HG03565 (cell line): ENCODE measurements around the gene TMEM115.
"Not testable (repeated sequence)": the region's sequence is repeated elsewhere in the genome, so short reads cannot be mapped to it uniquely, and the experiment has no call there.

Experiments used
- ATAC-seq: cut with Tn5 transposase; IDR thresholded peaks from one replicate; pipeline ENCODE4 v1.9.1; 2021; ENCODE audit warnings: mild to moderate bottlenecking, moderate library complexity; ENCODE audit not compliant: unreplicated experiment

Gene TMEM115

DNA sequence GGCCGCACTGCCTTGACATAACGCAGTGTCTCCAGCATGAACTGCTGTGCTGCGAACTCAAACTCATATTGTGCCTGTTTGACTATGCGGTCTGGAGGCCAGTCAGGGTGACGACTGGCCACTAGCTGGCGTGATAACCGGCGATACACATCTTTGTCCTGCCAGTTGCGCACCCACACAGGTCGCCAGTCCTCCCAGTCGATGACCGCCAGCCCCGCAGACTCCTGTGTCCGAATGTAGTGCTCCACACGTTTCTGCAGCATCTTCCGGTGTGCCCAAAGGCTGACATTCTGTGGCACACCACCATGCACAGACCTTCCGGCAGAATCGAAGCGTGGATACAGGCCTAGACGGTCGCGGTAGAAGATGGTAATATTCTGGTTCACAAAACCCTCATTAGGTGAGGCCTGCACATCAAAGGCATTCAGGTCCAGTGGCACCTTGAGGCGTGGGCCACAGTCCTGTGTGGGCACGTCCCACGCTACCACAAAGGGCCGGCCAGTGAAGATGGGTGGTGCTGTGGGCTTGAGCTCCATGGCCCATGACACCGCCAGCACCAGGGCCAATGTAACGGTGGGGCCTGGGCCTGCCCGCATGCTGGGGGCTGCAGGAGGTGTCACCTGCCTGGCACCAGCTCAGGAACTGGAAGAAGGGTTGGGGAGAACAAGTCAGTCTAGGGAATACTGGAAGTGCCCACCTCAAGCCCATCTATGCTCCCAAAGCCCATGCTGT lies 39.3 kb downstream of the TMEM115 start:
- ATAC-seq = no peak

DNA sequence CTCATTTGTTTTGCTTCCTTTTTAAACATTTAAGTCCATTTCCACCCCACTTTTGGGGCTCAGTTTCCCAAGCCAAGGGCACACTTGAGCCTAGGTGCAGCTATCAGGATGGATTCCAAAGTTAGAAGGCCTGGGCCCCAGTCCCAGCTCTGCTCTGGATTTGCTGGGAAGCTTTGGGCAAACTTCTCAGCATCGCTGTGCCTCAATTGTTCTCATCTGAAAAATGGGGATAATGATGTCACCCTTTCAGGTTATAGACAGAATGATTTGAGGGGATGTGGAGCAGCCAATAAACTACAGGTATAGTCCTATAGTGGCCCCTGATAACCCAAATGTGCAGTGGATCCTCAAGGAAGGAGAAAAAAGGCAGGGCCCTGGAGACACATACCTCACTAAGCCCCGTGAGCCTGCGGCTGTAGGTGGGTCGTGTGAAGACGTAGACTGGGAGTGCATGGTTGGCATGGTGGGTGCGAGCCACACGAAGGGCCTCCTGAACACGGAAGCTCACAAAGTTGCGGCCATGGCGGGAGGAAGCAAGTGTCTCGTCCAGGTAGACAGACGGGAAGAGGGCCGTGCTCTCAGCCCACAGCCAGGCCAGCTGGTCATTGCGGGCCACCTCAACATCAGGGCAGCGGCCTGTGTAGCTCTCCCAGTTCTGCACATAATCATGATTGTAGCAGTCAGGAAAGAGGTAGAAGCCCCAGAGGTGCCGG lies 40.0 kb downstream of the TMEM115 start:
- ATAC-seq = no peak

DNA sequence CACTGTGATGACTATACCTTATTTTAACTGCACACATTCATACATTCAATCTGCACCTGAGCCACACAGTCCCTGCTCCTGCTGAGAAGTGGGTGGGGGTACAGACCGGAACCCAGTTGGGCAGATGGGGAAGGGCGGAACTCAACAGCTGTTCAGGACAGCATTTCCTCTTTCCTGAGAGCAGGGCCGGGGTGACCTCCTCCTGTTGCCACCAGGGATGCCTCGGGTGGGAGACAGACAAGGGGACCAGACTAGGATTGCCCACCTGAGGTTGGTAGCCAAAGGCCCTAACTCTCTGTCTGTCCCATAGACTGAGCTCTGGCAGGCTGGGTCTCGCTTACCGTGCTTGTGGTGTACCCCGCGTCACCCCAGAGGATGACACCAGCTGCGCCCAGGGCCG lies 40.7 kb downstream of the TMEM115 start:
- ATAC-seq = no peak

DNA sequence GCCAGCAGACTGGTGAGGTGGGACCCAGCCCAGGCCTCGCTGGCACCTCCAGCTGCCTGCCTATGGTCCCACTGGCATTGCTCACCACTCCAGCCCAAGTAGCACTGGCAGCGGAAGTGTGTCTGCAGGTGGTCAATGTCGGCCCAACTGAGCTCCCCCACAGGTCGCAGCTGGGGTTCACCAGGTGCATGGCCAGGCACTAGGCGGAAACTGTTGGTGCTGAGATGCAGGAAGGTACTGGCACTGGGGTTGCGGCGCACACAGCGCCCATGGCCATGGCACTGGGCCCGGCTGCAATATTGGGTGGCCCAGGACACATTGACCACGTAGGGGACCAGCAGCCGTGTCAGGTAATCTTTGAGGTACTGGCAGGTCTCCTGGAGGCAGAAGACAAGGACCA lies 41.2 kb downstream of the TMEM115 start:
- no peak for ATAC-seq

DNA sequence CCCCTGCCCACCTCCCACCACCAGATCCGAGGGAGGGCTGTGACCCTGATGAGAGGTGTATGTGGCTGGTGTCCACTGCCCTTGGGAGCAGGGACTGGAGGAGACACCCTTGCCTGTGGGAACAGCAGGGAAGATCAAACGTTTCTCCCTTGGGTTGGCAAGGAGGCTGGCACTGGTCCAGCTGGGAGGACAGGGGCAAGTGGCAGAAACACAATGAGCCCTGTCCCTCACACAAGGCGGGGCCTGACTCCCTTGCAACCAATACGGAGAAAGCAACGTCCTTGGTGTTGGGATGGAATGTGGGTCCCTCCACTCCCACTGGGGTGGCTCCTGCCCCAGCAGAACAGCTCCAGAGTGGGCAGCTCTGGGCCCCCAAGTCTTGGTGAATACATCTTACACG lies 42.0 kb downstream of the TMEM115 start:
- no peak for ATAC-seq

DNA sequence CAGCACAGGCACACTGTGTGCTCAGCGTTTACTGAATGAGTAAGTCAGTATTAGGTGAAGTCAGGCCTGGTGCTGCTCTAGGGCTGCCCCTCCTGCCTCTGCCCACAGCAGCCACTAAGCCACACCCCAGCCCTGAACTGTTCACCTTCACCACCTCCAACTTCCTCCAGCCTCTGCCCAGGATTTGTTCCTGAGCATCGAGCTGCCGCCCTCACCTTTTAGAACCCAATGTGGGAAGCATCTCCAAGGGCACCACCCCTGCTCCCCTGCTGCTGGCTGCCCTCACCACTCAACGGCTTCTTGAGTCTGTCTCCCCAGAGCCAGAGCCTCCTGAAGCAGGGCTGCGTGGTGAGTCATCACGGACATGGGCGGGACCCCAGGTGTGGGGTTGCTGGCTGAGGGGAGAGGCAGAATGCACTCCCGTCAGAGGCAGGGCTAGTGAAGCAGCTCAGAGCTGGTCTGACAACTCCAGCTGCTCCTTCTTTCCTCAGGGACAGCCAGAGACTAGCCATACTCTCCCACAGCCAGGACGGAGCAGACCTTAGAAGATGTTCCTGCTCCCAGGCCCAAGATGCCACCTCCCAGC lies 42.6 kb downstream of the TMEM115 start:
- ATAC-seq = no peak

DNA sequence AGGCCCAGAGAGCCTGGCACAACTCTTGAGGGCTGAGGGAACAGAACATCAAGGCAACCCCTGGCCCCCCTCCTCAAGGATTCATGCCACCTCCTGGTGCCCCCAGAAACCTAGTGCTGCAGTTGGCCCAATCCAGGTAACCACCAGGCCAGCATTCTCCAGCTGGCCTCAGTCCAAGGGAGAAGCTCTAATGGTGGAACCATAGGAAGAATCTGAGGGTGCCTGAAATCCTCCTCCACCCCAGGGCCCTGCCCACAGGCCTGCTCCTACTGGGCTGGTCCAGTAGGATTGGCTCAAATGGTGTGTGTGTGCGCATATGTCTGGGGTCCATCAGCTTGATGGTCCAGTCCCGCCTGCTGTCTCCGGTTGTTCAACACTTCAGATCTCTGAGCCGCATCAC lies 44.5 kb downstream of the TMEM115 start:
- ATAC-seq = no peak

DNA sequence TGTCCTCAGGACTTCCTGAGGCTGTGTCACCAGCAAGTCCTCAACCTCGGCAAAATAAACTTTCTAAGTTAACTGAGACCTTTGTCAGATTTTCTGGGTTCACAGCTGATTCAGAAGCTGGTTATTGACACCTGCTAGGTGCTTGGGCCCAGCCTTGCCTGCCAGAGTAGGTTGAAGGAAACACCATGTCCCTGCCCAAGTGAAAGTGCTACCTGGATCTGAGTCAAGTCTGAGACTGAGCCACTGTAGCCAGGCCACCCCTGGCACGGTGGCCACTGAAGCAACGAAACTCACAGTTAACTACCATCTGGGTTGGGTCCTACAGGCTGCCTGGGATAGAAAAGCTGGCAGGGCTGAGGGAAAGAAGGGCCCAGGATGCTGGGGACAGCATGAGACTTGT lies 45.0 kb downstream of the TMEM115 start:
- ATAC-seq = no peak

DNA sequence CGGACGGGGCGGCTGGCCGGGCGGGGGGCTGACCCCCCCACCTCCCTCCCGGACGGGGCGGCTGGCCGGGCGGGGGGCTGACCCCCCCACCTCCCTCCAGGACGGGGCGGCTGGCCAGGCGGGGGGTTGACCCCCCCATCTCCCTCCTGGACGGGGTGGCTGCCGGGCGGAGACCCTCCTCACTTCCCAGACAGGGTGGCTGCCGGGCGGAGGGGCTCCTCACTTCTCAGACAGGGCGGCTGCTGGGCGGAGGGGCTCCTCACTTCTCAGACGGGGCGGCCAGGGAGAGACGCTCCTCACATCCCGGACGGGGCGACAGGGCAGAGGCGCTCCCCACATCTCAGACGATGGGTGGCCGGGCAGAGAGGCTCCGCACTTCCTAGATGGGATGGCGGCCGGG lies 47.3 kb downstream of the TMEM115 start:
- not testable (repeated sequence) for ATAC-seq
